PFSK-1 (cell line): ENCODE results near the gene ARL8B.

Source experiments
- FOXP2 ChIP-seq: optimal IDR thresholded peaks from 2 replicates; pipeline ENCODE3; 2011; ENCODE audit warnings: borderline replicate concordance, control low read depth, inconsistent platforms; ENCODE audit not compliant: insufficient read depth; ENCODE audit errors: extremely low read length, extremely low read depth
- POLR2AphosphoS5 ChIP-seq: IDR thresholded peaks from 2 replicates; pipeline ENCODE4 v1.6.1; 2012; ENCODE audit warnings: low read depth, mild to moderate bottlenecking, control low read depth, low read length, moderate library complexity
- SIN3A ChIP-seq: IDR thresholded peaks from 2 replicates; pipeline ENCODE4 v1.6.1; 2012; ENCODE audit warnings: mild to moderate bottlenecking, low read length, moderate library complexity, borderline replicate concordance; ENCODE audit not compliant: insufficient read depth
- TAF1 ChIP-seq: IDR thresholded peaks from 2 replicates; pipeline ENCODE4 v1.6.1; 2012; ENCODE audit warnings: low read length, control low read depth, borderline replicate concordance; ENCODE audit not compliant: insufficient read depth
- TF ChIP-seq, protein P1 (sequence below), 2 experiments: IDR thresholded peaks; 2 replicates each; pipeline versions ENCODE4 v1.6.1 to v1.8.0; 2011 to 2012; ENCODE audit warnings: low read depth in 2 of 2, low read length in 2 of 2, control low read depth in 1 of 2, inconsistent platforms in 1 of 2, mild to moderate bottlenecking in 1 of 2, moderate library complexity in 1 of 2; ENCODE audit not compliant: insufficient read depth in 1 of 2

ARL8B gene

DNA sequence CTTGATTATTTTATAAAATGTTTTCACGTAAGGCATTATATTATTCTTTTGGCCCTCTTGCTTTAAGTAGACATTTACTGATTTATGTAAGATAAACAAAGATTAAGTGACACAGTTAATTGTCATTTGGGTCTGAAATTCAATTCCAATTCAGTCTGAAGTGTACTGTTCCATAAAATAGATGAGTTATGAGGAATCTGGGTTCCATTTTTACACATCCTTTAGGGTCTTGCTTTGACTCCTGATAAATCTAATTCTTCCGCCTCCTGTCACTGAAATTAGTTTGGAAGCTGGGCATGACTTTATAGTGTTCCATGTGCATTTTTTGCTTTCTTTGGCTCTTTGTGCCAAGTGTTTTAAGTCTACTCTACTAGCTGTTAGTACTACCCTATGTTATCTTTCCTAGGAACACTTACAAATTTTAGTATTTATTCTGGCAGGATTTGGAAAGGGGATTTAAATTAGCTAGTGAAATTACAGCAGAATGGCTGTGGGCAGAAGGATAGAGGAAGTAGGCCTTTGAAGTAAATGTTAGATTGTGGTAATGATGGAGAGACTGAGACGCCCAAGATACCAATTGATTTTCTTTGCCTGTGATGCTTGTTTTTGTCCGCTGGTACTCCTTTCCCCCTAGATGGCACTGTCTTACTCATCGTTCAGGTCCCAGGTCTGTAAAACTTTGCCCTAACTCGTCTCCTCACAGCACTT is 14.3 kb downstream of the ARL8B start:
- TF ChIP-seq POLR2AphosphoS5, result no peak
- TF ChIP-seq, protein P1, sequence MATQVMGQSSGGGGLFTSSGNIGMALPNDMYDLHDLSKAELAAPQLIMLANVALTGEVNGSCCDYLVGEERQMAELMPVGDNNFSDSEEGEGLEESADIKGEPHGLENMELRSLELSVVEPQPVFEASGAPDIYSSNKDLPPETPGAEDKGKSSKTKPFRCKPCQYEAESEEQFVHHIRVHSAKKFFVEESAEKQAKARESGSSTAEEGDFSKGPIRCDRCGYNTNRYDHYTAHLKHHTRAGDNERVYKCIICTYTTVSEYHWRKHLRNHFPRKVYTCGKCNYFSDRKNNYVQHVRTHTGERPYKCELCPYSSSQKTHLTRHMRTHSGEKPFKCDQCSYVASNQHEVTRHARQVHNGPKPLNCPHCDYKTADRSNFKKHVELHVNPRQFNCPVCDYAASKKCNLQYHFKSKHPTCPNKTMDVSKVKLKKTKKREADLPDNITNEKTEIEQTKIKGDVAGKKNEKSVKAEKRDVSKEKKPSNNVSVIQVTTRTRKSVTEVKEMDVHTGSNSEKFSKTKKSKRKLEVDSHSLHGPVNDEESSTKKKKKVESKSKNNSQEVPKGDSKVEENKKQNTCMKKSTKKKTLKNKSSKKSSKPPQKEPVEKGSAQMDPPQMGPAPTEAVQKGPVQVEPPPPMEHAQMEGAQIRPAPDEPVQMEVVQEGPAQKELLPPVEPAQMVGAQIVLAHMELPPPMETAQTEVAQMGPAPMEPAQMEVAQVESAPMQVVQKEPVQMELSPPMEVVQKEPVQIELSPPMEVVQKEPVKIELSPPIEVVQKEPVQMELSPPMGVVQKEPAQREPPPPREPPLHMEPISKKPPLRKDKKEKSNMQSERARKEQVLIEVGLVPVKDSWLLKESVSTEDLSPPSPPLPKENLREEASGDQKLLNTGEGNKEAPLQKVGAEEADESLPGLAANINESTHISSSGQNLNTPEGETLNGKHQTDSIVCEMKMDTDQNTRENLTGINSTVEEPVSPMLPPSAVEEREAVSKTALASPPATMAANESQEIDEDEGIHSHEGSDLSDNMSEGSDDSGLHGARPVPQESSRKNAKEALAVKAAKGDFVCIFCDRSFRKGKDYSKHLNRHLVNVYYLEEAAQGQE (IDR thresholded peaks at IDR 0.05; ENCODE audit: insufficient read depth in 1 of 2, low read depth in 2 of 2, low read length in 2 of 2), result no peak
- no peak for TF ChIP-seq SIN3A
- TF ChIP-seq TAF1, result no peak
- no peak for TF ChIP-seq FOXP2

- TF ChIP-seq TAF1 (no peak), SIN3A (no peak), FOXP2 (no peak), POLR2AphosphoS5 (no peak)
- TF ChIP-seq, protein P1 (IDR thresholded peaks at IDR 0.05; ENCODE audit: insufficient read depth in 1 of 2, low read depth in 2 of 2, low read length in 2 of 2), result no peak
Observed at GRCh38 chr3:5136919-5137429, 14.9 kb downstream of the ARL8B start.

- TF ChIP-seq, protein P1 (IDR thresholded peaks at IDR 0.05; ENCODE audit: insufficient read depth in 1 of 2, low read depth in 2 of 2, low read length in 2 of 2), result no peak
- TF ChIP-seq FOXP2, result no peak
- TF ChIP-seq TAF1, result no peak
- no peak for TF ChIP-seq SIN3A
- no peak for TF ChIP-seq POLR2AphosphoS5
Observed at GRCh38 chr3:5138214-5138981, 16.3 kb downstream of the ARL8B start.

- TF ChIP-seq POLR2AphosphoS5, result no peak
- TF ChIP-seq FOXP2, result no peak
- TF ChIP-seq TAF1, result no peak
- TF ChIP-seq SIN3A, result no peak
- TF ChIP-seq, protein P1 (IDR thresholded peaks at IDR 0.05; ENCODE audit: insufficient read depth in 1 of 2, low read depth in 2 of 2, low read length in 2 of 2), result no peak
Observed at GRCh38 chr3:5140230-5140621, 18.1 kb downstream of the ARL8B start.
